Trophoblast cell (in vitro differentiated cells and primary cell): ENCODE results near the gene FAH.

Experiments used
- DNase-seq, 2 donors: peaks; one replicate each; pipeline ENCODE4 v3.0.0-alpha.2; 2016
- H2AFZ ChIP-seq: 2 replicates; pipeline ENCODE4 v1.6.1; 2013; ENCODE audit warnings: low read length, moderate library complexity, mild to moderate bottlenecking; ENCODE audit not compliant: insufficient read depth, poor library complexity
- H2AK5ac ChIP-seq: 2 replicates; pipeline ENCODE4 v1.6.1; 2013; ENCODE audit warnings: mild to moderate bottlenecking, low read length
- H2BK120ac ChIP-seq: 2 replicates; pipeline ENCODE4 v1.6.1; 2013; ENCODE audit warnings: low read length, mild to moderate bottlenecking, moderate library complexity; ENCODE audit not compliant: insufficient read depth, poor library complexity
- H2BK12ac ChIP-seq: 2 replicates; pipeline ENCODE4 v1.6.1; 2013; ENCODE audit warnings: mild to moderate bottlenecking, low read length, moderate library complexity
- H2BK5ac ChIP-seq: 2 replicates; pipeline ENCODE4 v1.6.1; 2013; ENCODE audit warnings: low read length, low read depth, moderate library complexity, mild to moderate bottlenecking; ENCODE audit not compliant: poor library complexity
- H3K14ac ChIP-seq: 2 replicates; pipeline ENCODE4 v1.6.1; 2013; ENCODE audit warnings: mild to moderate bottlenecking, low read length
- H3K18ac ChIP-seq: 2 replicates; pipeline ENCODE4 v1.6.1; 2013; ENCODE audit warnings: mild to moderate bottlenecking, low read length
- H3K23ac ChIP-seq: 2 replicates; pipeline ENCODE4 v1.6.1; 2013; ENCODE audit warnings: low read length
- H3K27ac ChIP-seq: 2 replicates; pipeline ENCODE4 v1.5.1; 2013; ENCODE audit warnings: low read depth, mild to moderate bottlenecking, inconsistent platforms, low read length, moderate library complexity
- H3K27me3 ChIP-seq: 2 replicates; pipeline ENCODE4 v1.6.1; 2013; ENCODE audit warnings: inconsistent platforms, mild to moderate bottlenecking, low read length, moderate library complexity; ENCODE audit not compliant: insufficient read depth
- H3K36me3 ChIP-seq, 2 experiments: 1 replicate in 1 of 2; 2 replicates in 1 of 2; pipeline ENCODE4 v1.6.1; 2013; ENCODE audit warnings: low read length in 2 of 2, mild to moderate bottlenecking in 2 of 2, moderate library complexity in 1 of 2; ENCODE audit not compliant: insufficient read depth in 2 of 2, control insufficient read depth in 1 of 2
- H3K4ac ChIP-seq: 2 replicates; pipeline ENCODE4 v1.6.1; 2013; ENCODE audit warnings: low read depth, mild to moderate bottlenecking, low read length, moderate library complexity
- H3K4me1 ChIP-seq, 2 experiments: 1 replicate in 1 of 2; 2 replicates in 1 of 2; pipeline ENCODE4 v1.6.1; 2013; ENCODE audit warnings: low read length in 2 of 2, mild to moderate bottlenecking in 2 of 2, moderate library complexity in 1 of 2; ENCODE audit not compliant: insufficient read depth in 2 of 2, control insufficient read depth in 1 of 2
- H3K4me2 ChIP-seq: 2 replicates; pipeline ENCODE4 v1.6.1; 2013; ENCODE audit warnings: inconsistent platforms, mild to moderate bottlenecking, low read length, moderate library complexity
- H3K4me3 ChIP-seq: 2 replicates; pipeline ENCODE4 v1.5.1; 2013; ENCODE audit warnings: mild to moderate bottlenecking, low read depth, low read length, inconsistent platforms
- H3K79me1 ChIP-seq: one replicate; pipeline ENCODE4 v1.6.1; 2013; ENCODE audit warnings: low read length
- H3K79me2 ChIP-seq: 2 replicates; pipeline ENCODE4 v1.6.1; 2013; ENCODE audit warnings: low read length, mild to moderate bottlenecking; ENCODE audit not compliant: control insufficient read depth, insufficient read depth, poor library complexity
- H3K9ac ChIP-seq: 2 replicates; pipeline ENCODE4 v1.6.1; 2013; ENCODE audit warnings: mild to moderate bottlenecking, low read length
- H3K9me3 ChIP-seq: 2 replicates; pipeline ENCODE4 v1.6.1; 2013; ENCODE audit warnings: low read depth, mild to moderate bottlenecking, control low read depth, inconsistent platforms, low read length; ENCODE audit not compliant: insufficient read depth
- H4K12ac ChIP-seq: 2 replicates; pipeline ENCODE4 v1.6.1; 2013; ENCODE audit warnings: low read depth, mild to moderate bottlenecking, low read length, moderate library complexity
- H4K8ac ChIP-seq: 2 replicates; pipeline ENCODE4 v1.6.1; 2013; ENCODE audit warnings: low read depth, mild to moderate bottlenecking, low read length, moderate library complexity
- H4K91ac ChIP-seq: one replicate; pipeline ENCODE4 v1.6.1; 2013; ENCODE audit warnings: low read depth, mild to moderate bottlenecking, low read length, moderate library complexity
- WGBS: extraction: QIAGEN DNeasy Blood & Tissue Kit; methylation state at CpG from one replicate; pipeline ENCODE4 v1.1.7; 2013; ENCODE audit warnings: missing lambda C conversion rate; ENCODE audit not compliant: insufficient read length, insufficient coverage; ENCODE audit errors: extremely low coverage; 5-methylcytosine and 5-hydroxymethylcytosine counted together

Gene FAH

DNA sequence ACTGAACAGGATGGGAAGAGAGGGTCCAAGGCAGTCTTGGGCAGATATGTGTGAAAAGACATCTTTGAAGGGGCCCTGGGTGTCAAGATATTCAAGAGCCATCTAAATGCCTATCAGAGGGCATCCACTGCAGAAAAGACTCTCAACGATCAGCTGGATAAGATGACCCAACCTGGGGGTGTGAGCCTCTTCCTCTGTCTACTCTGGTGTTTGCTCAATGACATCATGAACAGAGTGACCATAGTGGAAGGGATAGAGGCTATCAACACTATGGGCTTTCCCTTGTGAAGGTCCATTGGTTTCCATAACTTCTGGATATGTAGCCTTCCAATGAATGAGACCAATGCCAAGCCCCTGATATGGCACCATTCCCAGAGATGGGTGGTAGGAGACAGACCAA, 42.1 kb downstream of the FAH start:
- H4K8ac ChIP-seq: no peak overlapping the region
- H3K4me3 ChIP-seq: no peak overlapping the region
- no peak overlapping the region for H4K12ac ChIP-seq
- H3K79me1 ChIP-seq: no peaks in the 10 kb centered on the region
- no peaks in the 10 kb centered on the region for H3K4me1 ChIP-seq
- WGBS: no CpG with 5 or more reads among the region's 1 CpG
- no peak overlapping the region for H3K23ac ChIP-seq
- H3K9ac ChIP-seq: no peak overlapping the region
- DNase-seq: no peak
- peaks cover 2% of the 10 kb centered on the region for H3K9me3 ChIP-seq
- no peak overlapping the region for H3K4me2 ChIP-seq
- no peak overlapping the region for H2AK5ac ChIP-seq
- no peak overlapping the region for H2BK120ac ChIP-seq
- H3K27ac ChIP-seq: no peak overlapping the region
- H4K91ac ChIP-seq: no peak overlapping the region
- no peak overlapping the region for H2BK12ac ChIP-seq
- no peak overlapping the region for H3K18ac ChIP-seq
- no peaks in the 10 kb centered on the region for H3K79me2 ChIP-seq
- no peaks in the 10 kb centered on the region for H3K27me3 ChIP-seq
- no peak overlapping the region for H3K4ac ChIP-seq
- no peak overlapping the region for H2BK5ac ChIP-seq
- H2AFZ ChIP-seq: no peak overlapping the region
- H3K14ac ChIP-seq: no peak overlapping the region
- H3K36me3 ChIP-seq: no peaks in the 10 kb centered on the region

DNA sequence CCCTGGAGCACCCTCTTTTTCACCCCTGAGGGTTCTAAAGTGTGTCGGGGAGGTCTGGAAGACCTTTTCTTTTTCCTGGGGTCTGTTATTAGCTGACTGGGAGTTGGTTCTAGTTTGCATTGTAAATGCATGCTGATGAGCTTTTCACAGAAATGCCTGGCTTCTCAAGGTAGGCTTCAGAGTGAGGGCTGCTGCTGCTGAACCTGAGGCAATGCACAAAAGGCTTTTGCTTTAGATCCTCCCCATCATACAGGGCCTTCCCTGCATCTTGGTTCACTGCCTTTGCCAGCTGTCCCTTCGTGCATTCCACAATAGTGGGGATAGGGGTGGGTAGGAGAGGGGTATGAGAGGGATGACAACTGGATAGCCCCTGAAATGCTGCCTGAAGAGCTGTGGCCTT, 46.6 kb downstream of the FAH start:
- H3K9me3 ChIP-seq: peaks cover 2% of the 10 kb centered on the region
- H3K79me2 ChIP-seq: no peaks in the 10 kb centered on the region
- H3K23ac ChIP-seq: no peak overlapping the region
- no peak overlapping the region for H4K91ac ChIP-seq
- WGBS: no CpG with 5 or more reads among the region's 2 CpGs
- H3K4ac ChIP-seq: no peak overlapping the region
- no peak overlapping the region for H3K9ac ChIP-seq
- no peak overlapping the region for H2AK5ac ChIP-seq
- H3K79me1 ChIP-seq: no peaks in the 10 kb centered on the region
- no peak overlapping the region for H3K27ac ChIP-seq
- no peak overlapping the region for H2BK12ac ChIP-seq
- peaks cover 0 to 2% of the 10 kb centered on the region in 2 experiments for H3K4me1 ChIP-seq
- H2BK120ac ChIP-seq: no peak overlapping the region
- H3K14ac ChIP-seq: no peak overlapping the region
- no peak overlapping the region for H4K8ac ChIP-seq
- no peak overlapping the region for H4K12ac ChIP-seq
- no peak overlapping the region for H2AFZ ChIP-seq
- no peak overlapping the region for H3K18ac ChIP-seq
- H3K4me2 ChIP-seq: no peak overlapping the region
- DNase-seq: no peak
- no peaks in the 10 kb centered on the region for H3K27me3 ChIP-seq
- H3K36me3 ChIP-seq: no peaks in the 10 kb centered on the region
- no peak overlapping the region for H3K4me3 ChIP-seq
- no peak overlapping the region for H2BK5ac ChIP-seq

- Histone ChIP-seq H2AK5ac (no peak overlapping the region), H3K79me2 (no peaks in the 10 kb centered on the region), H3K4me2 (no peak overlapping the region), H3K9ac (no peak overlapping the region), H3K27ac (no peak overlapping the region), H4K12ac (no peak overlapping the region), H3K27me3 (no peaks in the 10 kb centered on the region), H3K36me3 (no peaks in the 10 kb centered on the region), H2BK5ac (no peak overlapping the region), H2BK12ac (no peak overlapping the region), H3K23ac (no peak overlapping the region), H4K8ac (no peak overlapping the region), H3K9me3 (peaks cover 2% of the 10 kb centered on the region), H2BK120ac (no peak overlapping the region), H3K4ac (no peak overlapping the region), H3K18ac (no peak overlapping the region), H3K4me1 (peaks cover 0 to 2% of the 10 kb centered on the region in 2 experiments), H3K79me1 (no peaks in the 10 kb centered on the region), H4K91ac (no peak overlapping the region), H2AFZ (no peak overlapping the region), H3K14ac (no peak overlapping the region), H3K4me3 (no peak overlapping the region)
- no peak for DNase-seq
- WGBS: no CpG with 5 or more reads among the region's 3 CpGs
Measured at GRCh38 chr15:80199869-80200268, 47.1 kb downstream of the FAH start.

DNA sequence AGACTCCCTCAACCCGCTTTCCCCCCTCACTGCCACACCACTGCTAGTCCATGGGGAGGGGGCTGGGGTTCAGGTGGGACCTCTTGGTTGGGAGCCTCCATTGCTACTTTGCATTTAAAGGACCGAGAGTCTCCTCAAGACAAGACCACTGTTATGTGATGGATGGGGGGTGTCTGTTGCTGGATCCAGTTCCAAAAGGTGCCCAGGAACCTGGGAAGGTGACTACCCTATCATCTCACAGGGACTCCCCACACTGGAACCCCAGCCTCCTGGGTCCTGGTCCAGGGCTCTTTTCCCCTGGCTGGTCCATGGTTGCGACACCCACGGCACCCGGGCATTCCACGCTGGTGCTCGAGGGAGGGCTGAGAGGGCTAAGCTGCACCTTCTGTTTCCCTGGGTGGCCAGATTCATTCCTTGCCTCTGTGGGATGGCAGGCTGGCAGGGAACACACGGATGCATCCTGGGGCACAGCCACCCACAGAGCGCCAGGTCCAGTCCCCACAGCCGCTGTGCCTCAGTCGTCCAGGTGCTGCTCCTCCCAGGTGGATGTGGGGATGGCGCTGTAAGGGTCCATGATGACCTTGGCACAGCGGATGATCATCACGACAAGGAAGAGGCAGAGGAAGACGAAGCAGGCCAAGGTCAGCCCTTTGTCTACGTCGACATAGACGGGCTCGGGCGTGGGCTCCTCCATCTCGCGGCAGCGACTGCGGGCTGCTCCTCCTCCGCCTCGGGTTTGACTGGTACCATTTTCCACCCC, 48.6 kb downstream of the FAH start:
- Histone ChIP-seq H2AK5ac (no peak overlapping the region), H3K9me3 (peaks cover 2% of the 10 kb centered on the region), H3K79me1 (no peaks in the 10 kb centered on the region), H3K4ac (no peak overlapping the region), H3K36me3 (no peaks in the 10 kb centered on the region), H2AFZ (no peak overlapping the region), H3K79me2 (no peaks in the 10 kb centered on the region), H3K4me2 (no peak overlapping the region), H3K4me1 (peaks cover 0 to 2% of the 10 kb centered on the region in 2 experiments), H2BK5ac (no peak overlapping the region), H3K23ac (no peak overlapping the region), H3K27me3 (no peaks in the 10 kb centered on the region), H2BK12ac (no peak overlapping the region), H3K14ac (no peak overlapping the region), H3K4me3 (no peak overlapping the region), H3K18ac (no peak overlapping the region), H4K91ac (no peak overlapping the region), H2BK120ac (no peak overlapping the region), H4K8ac (no peak overlapping the region), H4K12ac (no peak overlapping the region), H3K9ac (no peak overlapping the region), H3K27ac (no peak overlapping the region)
- no peak for DNase-seq
- no CpG with 5 or more reads among the region's 26 CpGs for WGBS
